CD4-positive, alpha-beta T cell treated with Interleukin-2 at 100 ng/mL for 4 hours (primary cell): ENCODE measurements around the gene TUBA4A.

Experiments
- DNase-seq: peaks from one replicate; pipeline ENCODE4 v3.0.0-alpha.2; 2020; ENCODE audit warnings: low spot score

The TUBA4A gene

GRCh38 chr2:219234331-219234730 is 19.4 kb downstream of the TUBA4A start:
- DNase-seq, result no peak

DNA sequence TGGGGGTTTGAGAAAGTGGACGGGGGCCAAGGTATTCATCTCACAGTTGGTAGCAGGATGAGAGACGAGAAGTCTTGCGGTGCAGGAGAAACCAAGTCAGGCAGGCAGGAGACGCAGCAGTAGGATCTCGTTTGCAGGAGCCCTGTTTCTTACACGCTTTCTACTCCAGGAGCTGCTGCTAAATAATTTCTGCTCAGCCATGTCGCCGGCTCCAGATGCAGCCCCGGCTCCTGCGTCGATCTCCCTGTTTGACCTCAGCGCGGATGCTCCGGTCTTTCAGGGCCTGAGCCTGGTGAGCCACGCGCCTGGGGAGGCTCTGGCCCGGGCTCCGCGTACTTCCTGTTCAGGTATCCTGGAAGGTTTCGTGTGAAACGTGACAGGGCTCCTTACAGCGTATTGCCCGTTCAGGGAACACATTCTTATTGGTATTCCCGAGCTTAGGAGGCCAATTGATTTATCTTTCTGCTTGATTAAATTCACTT is 23.6 kb downstream of the TUBA4A start:
- DNase-seq, result no peak

DNA sequence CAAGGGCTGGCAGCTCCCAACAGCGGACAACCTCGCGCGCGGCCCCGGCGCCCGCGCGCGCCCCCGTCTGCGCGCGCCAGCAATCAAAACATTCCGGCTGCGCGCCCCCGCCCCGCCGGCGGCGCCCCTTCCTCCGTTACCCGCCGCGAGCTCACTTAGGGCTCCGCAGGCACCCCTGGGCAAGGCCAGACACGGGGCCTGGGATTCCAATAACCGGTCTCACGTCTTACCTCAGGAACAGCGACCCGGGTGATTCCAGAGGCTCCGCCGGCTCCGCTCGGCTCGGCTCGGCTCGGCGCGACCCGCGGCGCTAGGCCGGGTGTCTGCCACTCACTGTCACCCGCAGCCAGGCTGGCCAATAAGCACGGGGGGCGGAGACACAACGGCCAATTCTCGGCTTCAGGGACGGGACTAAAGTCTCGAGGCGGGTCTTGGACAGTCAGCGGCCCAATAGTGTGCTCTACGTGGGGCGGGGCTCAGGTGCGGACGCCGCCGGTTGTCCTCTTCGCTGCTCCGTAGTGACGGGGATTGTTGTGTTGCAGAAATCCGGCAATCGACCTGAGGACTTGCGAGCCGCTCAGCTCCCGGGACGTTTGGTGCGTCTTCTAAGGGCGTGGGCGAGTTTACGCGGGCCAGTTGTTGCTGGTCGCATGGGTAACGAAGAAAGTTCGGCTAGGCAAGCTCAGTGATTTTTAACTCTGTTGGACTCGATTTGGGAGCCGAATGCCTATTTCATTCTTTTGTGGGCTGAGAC is 24.2 kb downstream of the TUBA4A start, which contains the start of the genes ANKZF1 and ATG9A:
Gene ANKZF1, plus strand, starts transcription at position 502 of the 754 bp plus-strand sequence. CDS start 452 bp downstream, outside the sequence.
Gene ATG9A, minus strand, starts transcription at position 332 of the 754 bp plus-strand sequence. CDS start 1,612 bp downstream, outside the sequence.
- DNase-seq, result peak; percentile 99

- no peak for DNase-seq
Measured at GRCh38 chr2:219228911-219229304, 24.8 kb downstream of the TUBA4A start.

- no peak for DNase-seq
Measured at GRCh38 chr2:219228041-219228910, 25.4 kb downstream of the TUBA4A start.

DNA sequence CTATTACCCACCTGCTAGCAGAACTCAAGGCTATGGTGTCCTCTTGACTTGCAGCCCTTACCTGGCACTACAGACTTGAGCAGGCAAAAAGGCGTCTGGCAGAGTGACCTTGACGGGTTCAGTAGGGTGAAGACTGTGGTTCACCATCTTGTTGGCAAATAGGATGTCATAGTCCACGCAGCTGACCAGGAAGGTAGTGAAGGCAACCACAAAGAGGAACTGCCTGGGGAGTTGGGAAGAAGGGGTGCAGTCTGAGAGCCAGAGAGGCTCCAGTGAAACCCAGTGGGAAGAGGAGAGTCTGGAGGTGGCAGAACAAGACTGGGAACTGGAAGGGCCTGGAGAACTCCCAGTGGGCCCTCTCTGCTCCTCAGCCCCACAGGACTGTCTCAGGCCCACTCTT is 28.4 kb downstream of the TUBA4A start:
- no peak for DNase-seq

- DNase-seq, result no peak
Measured at GRCh38 chr2:219223831-219224610, 29.7 kb downstream of the TUBA4A start.

DNA sequence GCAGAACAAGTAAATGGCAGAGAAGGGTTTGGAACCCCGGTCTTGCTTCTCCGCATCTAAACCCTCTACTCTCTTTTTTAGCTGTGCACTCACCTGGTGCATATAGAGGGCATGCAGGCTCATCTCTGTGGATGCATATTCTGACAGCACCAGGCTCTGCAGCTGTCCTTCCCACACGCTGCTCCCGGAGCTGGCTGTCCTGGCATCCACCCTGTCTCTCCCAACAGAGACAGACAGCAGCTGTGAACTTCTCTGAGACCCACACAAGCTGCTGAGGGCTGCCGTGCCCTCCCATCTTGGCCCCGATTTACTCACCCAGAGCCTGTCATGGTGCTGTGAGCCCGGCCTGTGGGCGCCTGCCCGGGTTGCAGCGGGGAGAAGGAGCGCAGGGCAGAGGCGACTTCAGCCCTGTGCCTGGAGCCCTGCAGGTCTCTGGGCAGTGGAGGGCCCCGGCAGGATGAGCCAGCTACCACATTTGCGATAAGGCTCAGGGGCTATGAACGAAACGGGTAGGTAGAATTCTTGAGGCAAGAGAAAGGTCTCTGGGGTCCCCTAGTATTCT is 31.7 kb downstream of the TUBA4A start:
- DNase-seq, result no peak

DNA sequence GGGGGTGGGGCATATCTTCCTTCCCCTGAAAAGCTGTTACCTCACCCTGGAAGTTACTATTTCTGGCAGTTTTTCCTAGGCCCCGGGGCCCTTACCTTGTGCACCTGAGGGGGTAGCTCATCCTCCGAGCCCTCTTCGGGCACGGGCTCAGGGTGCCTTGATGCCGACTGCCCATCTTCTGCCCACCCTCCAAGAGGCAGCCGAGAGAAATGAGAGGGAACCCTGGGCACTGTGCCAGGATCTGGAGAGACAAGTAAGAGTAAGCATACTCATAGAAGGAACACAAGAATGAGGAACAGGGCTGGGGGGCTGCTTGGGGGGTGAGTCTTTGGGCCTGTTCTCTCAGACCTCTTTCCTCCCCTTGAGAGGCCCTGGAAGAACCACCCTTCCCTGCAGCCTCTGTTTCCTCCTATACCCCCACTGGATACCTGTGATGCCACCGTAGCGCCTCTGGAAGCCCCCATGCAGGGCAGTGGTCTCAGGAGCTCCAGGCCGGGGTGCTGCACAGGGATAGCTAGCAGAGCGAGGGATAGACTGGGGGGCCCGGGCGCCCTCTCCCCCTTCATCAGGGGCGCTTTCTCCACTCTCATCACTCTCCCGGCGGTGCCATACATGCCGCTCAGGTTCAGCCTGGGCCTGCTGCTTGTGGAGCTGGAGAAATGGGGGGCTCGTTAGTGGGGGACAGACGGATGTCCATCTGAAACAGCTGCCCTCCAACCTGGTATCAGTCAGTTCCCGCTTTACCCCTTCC is 32.9 kb downstream of the TUBA4A start:
- no peak for DNase-seq

- DNase-seq, result no peak
Measured at GRCh38 chr2:219219784-219220532, 33.8 kb downstream of the TUBA4A start.

GRCh38 chr2:219218732-219219701 is 34.7 kb downstream of the TUBA4A start, which contains the start of gene ABCB6:
TSS of gene ABCB6 (minus strand) at chr2:219218958. CDS start at chr2:219218673, 285 bp downstream.
- DNase-seq, result peak; percentile 89

GRCh38 chr2:219218217-219218731 is 35.4 kb downstream of the TUBA4A start:
- peak; percentile 17 for DNase-seq

DNA sequence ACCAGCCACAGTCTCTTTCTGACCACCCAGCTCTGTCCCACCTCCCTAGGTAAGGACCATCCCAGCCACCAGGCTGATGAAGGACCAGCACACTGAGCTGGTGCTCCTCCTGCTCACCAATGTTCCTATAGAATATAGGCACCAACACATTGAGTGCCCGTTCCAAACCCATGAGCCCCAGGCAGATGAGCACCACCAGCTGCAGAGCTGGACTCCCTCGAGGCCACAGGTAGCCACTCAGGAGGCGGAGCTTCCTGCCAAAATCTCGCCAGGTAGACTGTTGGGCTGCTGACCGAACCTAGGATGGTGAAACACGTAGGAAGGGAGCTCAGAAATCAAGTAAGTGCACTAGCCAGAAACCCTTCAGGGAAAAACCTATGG is 37.2 kb downstream of the TUBA4A start:
- no peak for DNase-seq

- DNase-seq, result no peak
Measured at GRCh38 chr2:219215871-219216534, 37.7 kb downstream of the TUBA4A start.

DNA sequence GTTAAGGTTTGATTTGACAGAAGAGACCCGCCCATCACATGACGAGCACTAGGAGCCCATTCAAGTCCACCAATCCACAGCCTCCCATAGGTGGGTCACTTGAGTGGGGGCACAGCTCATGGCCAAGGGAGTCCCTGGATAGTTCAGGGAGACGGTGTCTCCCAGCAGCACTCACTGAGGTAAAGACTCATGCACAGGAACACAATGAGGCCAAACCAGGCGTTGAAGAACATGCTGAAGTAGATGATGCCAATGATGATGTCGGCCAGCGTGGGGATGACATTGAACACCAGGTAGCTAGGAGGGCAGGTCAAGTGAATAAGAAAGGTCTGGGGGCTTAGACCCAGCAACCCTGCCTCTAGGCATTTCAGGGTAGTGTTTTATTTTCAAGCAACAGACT is 38.9 kb downstream of the TUBA4A start:
- no peak for DNase-seq

DNA sequence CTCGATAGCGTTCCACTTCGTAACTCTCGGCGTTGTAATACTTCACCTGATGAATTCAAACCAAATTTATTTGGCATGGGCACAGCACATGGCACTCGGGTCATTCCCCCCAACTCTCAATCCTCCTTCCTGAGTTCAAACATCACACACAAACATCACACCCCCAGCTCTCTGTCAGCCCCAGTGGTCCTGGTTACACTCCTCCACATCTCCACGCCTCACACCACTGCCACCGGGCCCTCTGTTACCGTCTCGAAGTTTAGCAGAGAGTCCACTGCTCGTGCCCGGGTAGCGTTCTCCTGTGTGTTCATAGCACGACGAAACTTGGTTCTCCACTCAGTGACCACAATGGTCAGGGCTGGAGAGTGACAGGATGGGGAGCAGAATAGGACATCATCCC is 39.6 kb downstream of the TUBA4A start:
- DNase-seq, result no peak

DNA sequence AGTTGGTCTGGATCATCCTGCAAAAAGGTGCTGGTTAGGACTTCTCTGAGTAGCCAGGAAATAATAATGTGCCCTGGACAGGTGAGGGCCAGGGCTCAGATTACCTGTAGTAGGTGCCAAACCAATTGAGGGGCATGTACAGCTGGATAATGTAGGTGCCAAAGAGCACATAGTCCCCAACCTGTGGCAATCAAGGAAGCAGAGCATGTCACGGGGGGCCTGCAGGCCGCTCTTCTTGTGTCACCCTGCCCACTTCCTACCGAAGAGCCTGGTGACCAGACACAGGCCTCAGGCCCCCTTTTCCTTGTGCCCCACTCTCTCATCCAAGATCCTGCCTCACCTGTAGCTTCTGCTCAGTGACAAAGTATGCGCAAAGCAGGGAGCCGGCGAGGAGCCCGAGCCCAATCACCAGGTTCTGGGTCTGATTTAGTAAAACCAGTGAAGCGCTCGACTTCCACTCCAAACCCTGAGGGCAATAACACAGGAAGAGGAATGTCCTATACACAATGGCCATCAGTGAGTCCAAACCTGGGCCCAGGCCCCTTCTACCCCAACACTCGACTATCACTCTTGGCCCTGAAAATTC is 40.1 kb downstream of the TUBA4A start:
- no peak for DNase-seq

DNA sequence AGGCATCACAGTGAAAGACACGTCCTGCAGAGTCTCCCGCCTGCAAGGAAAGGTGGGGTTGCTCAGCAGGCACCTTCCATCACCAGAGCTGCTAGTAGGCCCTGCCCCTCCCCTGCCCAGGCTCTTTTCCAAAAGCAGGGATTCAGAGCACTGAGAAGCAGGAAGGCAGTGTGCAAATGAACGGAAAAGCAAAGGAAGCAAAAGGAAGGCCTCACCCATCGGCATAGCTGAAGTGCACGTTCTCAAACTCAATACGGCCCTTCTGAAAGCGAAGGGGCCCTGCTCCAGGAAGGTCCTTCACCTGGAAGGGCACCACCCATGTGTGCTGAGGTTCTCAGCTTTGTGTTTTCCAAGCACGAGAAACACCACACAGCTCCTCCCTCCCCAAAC is 40.7 kb downstream of the TUBA4A start:
- DNase-seq, result no peak
